H1 (cell line): Measurements from ENCODE around the gene NELL1. TPM values are rescaled to one million over a fixed set of nuclear protein-coding genes. Genes with fewer than 3 reads are reported as not detected.

Experiments used
- CTCF ChIA-PET: fragments of 300-600 bp; sonication (Branson Sonifier 250); formaldehyde crosslinking; loops from one replicate; lab custom pipeline; 2021; ENCODE audit not compliant: partially characterized antibody; lab: Charles Lee
- POLR2A ChIA-PET: fragments of 300-600 bp; sonication (Branson Sonifier 250); formaldehyde crosslinking; loops from one replicate; lab custom pipeline; 2021; ENCODE audit warnings: inconsistent platforms; ENCODE audit not compliant: partially characterized antibody; lab: Charles Lee
- DNase-seq, 2 experiments: peaks; one replicate each; pipeline versions ENCODE4 v3.0.0 to v3.0.0-alpha.2; 2010 to 2022; ENCODE audit warnings: low spot score in 2 of 2, low read depth in 1 of 2, mixed read lengths in 1 of 2
- FAIRE-seq: peaks from 2 replicates; lab custom pipeline; 2011; peaks lifted over from hg19 to GRCh38; lab: Jason Lieb, UNC
- H2AFZ ChIP-seq: 2 replicates; pipeline ENCODE4 v1.8.1; 2012; ENCODE audit warnings: low read length, inconsistent platforms
- H2AK5ac ChIP-seq: 2 replicates; pipeline ENCODE4 v1.6.1; 2013; ENCODE audit warnings: low read depth, low read length
- H2BK120ac ChIP-seq: replicated peaks from 2 replicates; pipeline ENCODE3; 2013; ENCODE audit warnings: low read depth, low read length, inconsistent platforms
- H2BK12ac ChIP-seq: 2 replicates; pipeline ENCODE4 v1.6.1; 2013; ENCODE audit warnings: low read depth, low read length
- H2BK15ac ChIP-seq: 2 replicates; pipeline ENCODE4 v1.6.1; 2013; ENCODE audit warnings: low read length
- H2BK20ac ChIP-seq: 2 replicates; pipeline ENCODE4 v1.6.1; 2013; ENCODE audit warnings: low read length
- H2BK5ac ChIP-seq: 2 replicates; pipeline ENCODE4 v1.6.1; 2013; ENCODE audit warnings: low read depth, low read length
- H3K14ac ChIP-seq: 2 replicates; pipeline ENCODE4 v1.6.1; 2013; ENCODE audit warnings: inconsistent platforms; ENCODE audit not compliant: insufficient read length
- H3K18ac ChIP-seq: 2 replicates; pipeline ENCODE4 v1.6.1; 2013; ENCODE audit warnings: low read length; ENCODE audit errors: extremely low read depth
- H3K23ac ChIP-seq: 2 replicates; pipeline ENCODE4 v1.6.1; 2013; ENCODE audit warnings: inconsistent platforms; ENCODE audit not compliant: insufficient read length
- H3K23me2 ChIP-seq: 2 replicates; pipeline ENCODE4 v1.6.1; 2013; ENCODE audit warnings: low read depth, low read length
- H3K27ac ChIP-seq: 2 replicates; pipeline ENCODE4 v1.6.1; 2011; ENCODE audit warnings: low read depth, low read length, inconsistent platforms
- H3K27me3 ChIP-seq, 4 experiments: replicated peaks in 1 of 4; 1 replicate in 1 of 4; 2 replicates in 3 of 4; pipeline versions ENCODE4 v1.6.1 to v1.8.1; 2011 to 2013; ENCODE audit warnings: low read length in 3 of 4, mild to moderate bottlenecking in 3 of 4, inconsistent platforms in 2 of 4, mixed read lengths in 2 of 4, moderate library complexity in 1 of 4; ENCODE audit not compliant: control insufficient read depth in 3 of 4, insufficient read depth in 3 of 4; ENCODE audit errors: extremely low read depth in 1 of 4
- H3K36me3 ChIP-seq, 4 experiments: 2 replicates each; pipeline versions ENCODE4 v1.6.1 to v1.8.1; 2011 to 2013; ENCODE audit warnings: mild to moderate bottlenecking in 4 of 4, low read length in 3 of 4, moderate library complexity in 2 of 4, control low read depth in 1 of 4, inconsistent platforms in 1 of 4; ENCODE audit not compliant: insufficient read depth in 4 of 4, control insufficient read depth in 2 of 4
- H3K4ac ChIP-seq: replicated peaks from 2 replicates; pipeline ENCODE3; 2013; ENCODE audit warnings: low read length, low read depth, mixed read lengths, inconsistent platforms; ENCODE audit not compliant: insufficient read length
- H3K4me1 ChIP-seq, 4 experiments: replicated peaks in 1 of 4; 1 replicate in 1 of 4; 2 replicates in 3 of 4; pipeline versions ENCODE4 v1.6.1 to v1.8.1; 2011 to 2013; ENCODE audit warnings: low read length in 3 of 4, inconsistent platforms in 2 of 4, mixed read lengths in 1 of 4; ENCODE audit not compliant: insufficient read depth in 4 of 4, control insufficient read depth in 3 of 4
- H3K4me2 ChIP-seq, 2 experiments: 2 replicates each; pipeline versions ENCODE4 v1.6.1 to v1.8.1; 2011 to 2013; ENCODE audit warnings: low read depth in 2 of 2, low read length in 2 of 2, control low read depth in 1 of 2, inconsistent platforms in 1 of 2, mild to moderate bottlenecking in 1 of 2; ENCODE audit not compliant: insufficient read depth in 1 of 2
- H3K4me3 ChIP-seq, 4 experiments: fragments of 200-600, 300-600 bp in 1 of 4; sonication (generic), shearing (Covaris generic), sonication (Bioruptor Twin) in 1 of 4; 2 replicates each; pipeline versions ENCODE4 v1.5.1 to v1.8.1; 2011 to 2016; ENCODE audit warnings: low read length in 4 of 4, low read depth in 3 of 4, control low read depth in 2 of 4, inconsistent platforms in 2 of 4, mild to moderate bottlenecking in 2 of 4, mixed read lengths in 1 of 4, moderate library complexity in 1 of 4; ENCODE audit not compliant: insufficient read depth in 2 of 4; ENCODE audit errors: extremely low read depth in 1 of 4
- H3K56ac ChIP-seq: replicated peaks from 2 replicates; pipeline ENCODE3; 2013; ENCODE audit warnings: low read depth, mild to moderate bottlenecking, mixed read lengths, low read length, inconsistent platforms; ENCODE audit not compliant: insufficient read length
- H3K79me1 ChIP-seq: 2 replicates; pipeline ENCODE4 v1.6.1; 2013; ENCODE audit warnings: low read depth, low read length, control low read depth
- H3K79me2 ChIP-seq, 2 experiments: 2 replicates each; pipeline versions ENCODE4 v1.6.1 to v1.8.1; 2012 to 2013; ENCODE audit warnings: low read length in 2 of 2, mild to moderate bottlenecking in 2 of 2, inconsistent platforms in 1 of 2; ENCODE audit not compliant: insufficient read depth in 2 of 2, control insufficient read depth in 1 of 2
- H3K9ac ChIP-seq, 4 experiments: replicated peaks in 1 of 4; 1 replicate in 1 of 4; 2 replicates in 3 of 4; pipeline versions ENCODE4 v1.6.1 to v1.8.1; 2011 to 2013; ENCODE audit warnings: low read depth in 3 of 4, low read length in 3 of 4, control low read depth in 2 of 4, mild to moderate bottlenecking in 2 of 4, moderate library complexity in 2 of 4, inconsistent platforms in 1 of 4; ENCODE audit errors: extremely low read depth in 1 of 4
- H3K9me3 ChIP-seq, 2 experiments: 2 replicates each; pipeline versions ENCODE4 v1.6.1 to v1.8.1; 2012 to 2013; ENCODE audit warnings: mild to moderate bottlenecking in 2 of 2, moderate library complexity in 2 of 2, control low read depth in 1 of 2, inconsistent platforms in 1 of 2, low read depth in 1 of 2, low read length in 1 of 2, mixed read lengths in 1 of 2; ENCODE audit not compliant: insufficient read depth in 2 of 2
- H4K20me1 ChIP-seq, 2 experiments: replicated peaks in 1 of 2; 2 replicates each; pipeline versions ENCODE3 to v1.8.1; 2011 to 2013; ENCODE audit warnings: inconsistent platforms in 2 of 2, low read length in 2 of 2, mild to moderate bottlenecking in 1 of 2; ENCODE audit not compliant: insufficient read depth in 2 of 2, control insufficient read depth in 1 of 2
- H4K5ac ChIP-seq: 2 replicates; pipeline ENCODE4 v1.6.1; 2013; ENCODE audit warnings: low read length, low read depth, mixed read lengths, inconsistent platforms; ENCODE audit not compliant: insufficient read length
- H4K8ac ChIP-seq: 2 replicates; pipeline ENCODE4 v1.8.0; 2013; ENCODE audit warnings: mild to moderate bottlenecking, moderate library complexity, low read length, inconsistent platforms; ENCODE audit not compliant: insufficient read depth; ENCODE audit errors: extremely low read depth
- H4K91ac ChIP-seq: replicated peaks from 2 replicates; pipeline ENCODE3; 2013; ENCODE audit warnings: low read length, mixed read lengths, inconsistent platforms; ENCODE audit not compliant: insufficient read length
- BACH1 ChIP-seq: IDR thresholded peaks from 2 replicates; pipeline ENCODE4 v1.6.1; 2012; ENCODE audit warnings: low read length, improper control_type of control experiment
- CREB1 ChIP-seq: IDR thresholded peaks from 2 replicates; pipeline ENCODE4 v1.6.1; 2012; ENCODE audit warnings: inconsistent platforms
- EZH2 ChIP-seq: fragments of 200-600 bp; sonication (generic); IDR thresholded peaks from 2 replicates; pipeline ENCODE4 v1.7.1; 2012; ENCODE audit warnings: low read depth, mild to moderate bottlenecking, moderate library complexity, low read length, inconsistent platforms; ENCODE audit not compliant: severe bottlenecking
- FOSL1 ChIP-seq: IDR thresholded peaks from 2 replicates; pipeline ENCODE4 v1.6.1; 2011; ENCODE audit warnings: mild to moderate bottlenecking, low read depth, low read length, moderate library complexity; ENCODE audit not compliant: insufficient read depth
- JUND ChIP-seq: IDR thresholded peaks from 2 replicates; pipeline ENCODE4 v1.6.1; 2011; ENCODE audit warnings: mild to moderate bottlenecking, improper control_type of control experiment, low read length
- KDM4A ChIP-seq: IDR thresholded peaks from one replicate; pipeline ENCODE4 v1.7.1; 2012; ENCODE audit warnings: low read depth, mild to moderate bottlenecking, moderate library complexity, low read length, inconsistent platforms; ENCODE audit not compliant: severe bottlenecking
- MAFK ChIP-seq: IDR thresholded peaks from 2 replicates; pipeline ENCODE4 v1.6.1; 2012; ENCODE audit warnings: low read depth, mild to moderate bottlenecking, improper control_type of control experiment, low read length
- NANOG ChIP-seq: IDR thresholded peaks from 2 replicates; pipeline ENCODE4 v1.6.1; 2011; ENCODE audit warnings: low read length, low read depth, mild to moderate bottlenecking, inconsistent platforms; ENCODE audit not compliant: insufficient read depth, poor library complexity, severe bottlenecking
- POLR2A ChIP-seq, 2 experiments: IDR thresholded peaks; 1 replicate in 1 of 2; 2 replicates in 1 of 2; pipeline ENCODE4 v1.6.1; 2011; ENCODE audit warnings: low read depth in 2 of 2, low read length in 2 of 2, mild to moderate bottlenecking in 2 of 2; ENCODE audit errors: control extremely low read depth in 1 of 2
- RFX5 ChIP-seq: IDR thresholded peaks from 2 replicates; pipeline ENCODE4 v1.6.1; 2011; ENCODE audit warnings: low read depth, low read length, improper control_type of control experiment, borderline replicate concordance
- RNF2 ChIP-seq: fragments of 200-900, 300-1000 bp; sonication (generic); IDR thresholded peaks from 2 replicates; pipeline ENCODE4 v1.7.1; 2016; ENCODE audit warnings: borderline replicate concordance, low read depth, mild to moderate bottlenecking, antibody characterized with exemption, low read length; ENCODE audit not compliant: poor library complexity, severe bottlenecking; ENCODE audit errors: missing control alignments
- SAP30 ChIP-seq: fragments of 300-600 bp; sonication (generic); IDR thresholded peaks from 2 replicates; pipeline ENCODE4 v1.7.1; 2012; ENCODE audit warnings: low read length, moderate library complexity, mild to moderate bottlenecking, inconsistent platforms; ENCODE audit not compliant: insufficient read depth, insufficient replicate concordance
- polyA plus RNA-seq, 7 experiments: library from polyadenylated mRNA; depleted of rRNA in 3 of 7; stranded (reverse) in 5 of 7; unstranded in 2 of 7; fragments of >200 nt in 5 of 7; fragments of 200-250 nt in 2 of 7; gene quantifications; 1 replicate in 5 of 7; 2 replicates in 1 of 7; 4 replicates in 1 of 7; pipeline versions ENCODE4 v1.2.1 to v1.2.3, GENCODE V29; 2011 to 2013; ENCODE audit warnings: missing spikeins in 2 of 7, mixed read lengths in 2 of 7
- total RNA-seq: library from RNA; stranded (reverse); fragmentation: NEBNext Ultra II Directional; extraction: Animal tissue kit (Norgen Biotek cat#: 25700); gene quantifications from 2 replicates; pipeline ENCODE4 v1.2.1, GENCODE V29; 2021

NELL1 gene
- total and polyA plus RNA-seq, 2 of the 8 experiments (the other 6 are each of a cell fraction or from before 2014, with no cell fraction given) = 0.21 TPM; not detected in 1

- no peaks in the 10 kb centered on the region for H3K79me1 ChIP-seq
- no peak overlapping the region for H3K56ac ChIP-seq
- no peak overlapping the region for H2BK12ac ChIP-seq
- H3K27ac ChIP-seq = no peak overlapping the region
- no peaks in the 10 kb centered on the region for H4K20me1 ChIP-seq
- no peak overlapping the region for H2BK15ac ChIP-seq
- H4K8ac ChIP-seq = no peak overlapping the region
- no peaks in the 10 kb centered on the region for H3K9me3 ChIP-seq
- no peak overlapping the region for H3K14ac ChIP-seq
- no peak overlapping the region for H3K4ac ChIP-seq
- FAIRE-seq = no peak
- no peak overlapping the region for H4K91ac ChIP-seq
- no peak overlapping the region for H2BK5ac ChIP-seq
- ChIA-PET POLR2A (no interaction called here), CTCF (interaction anchor here (0.7 to 0.9 kb wide), 3 partner anchors 195 to 643 kb away, joined by 3 read pairs; no protein-coding TSS in a partner anchor)
- H3K23me2 ChIP-seq = no peaks in the 10 kb centered on the region
- no peak overlapping the region for H4K5ac ChIP-seq
- DNase-seq = no peak
- H3K18ac ChIP-seq = no peak overlapping the region
- TF ChIP-seq KDM4A = no peak
- no peak for TF ChIP-seq EZH2
- TF ChIP-seq FOSL1 = no peak
- no peak for TF ChIP-seq MAFK
- TF ChIP-seq NANOG = no peak
- TF ChIP-seq POLR2A (IDR thresholded peaks at IDR 0.05; ENCODE audit: control extremely low read depth in 1 of 2, low read depth in 2 of 2, low read length in 2 of 2) = no peak
- no peak for TF ChIP-seq JUND
- no peak for TF ChIP-seq SAP30
- TF ChIP-seq RFX5 = no peak
- TF ChIP-seq RNF2 = no peak
- TF ChIP-seq CREB1 = no peak
- no peak for TF ChIP-seq BACH1
- H3K36me3 ChIP-seq = no peaks in the 10 kb centered on the region
- H3K27me3 ChIP-seq = no peaks in the 10 kb centered on the region
- H3K9ac ChIP-seq = no peak overlapping the region
- H3K4me2 ChIP-seq = no peak overlapping the region
- no peaks in the 10 kb centered on the region for H3K79me2 ChIP-seq
- H3K4me1 ChIP-seq = no peaks in the 10 kb centered on the region
- no peak overlapping the region for H3K23ac ChIP-seq
- H2AK5ac ChIP-seq = no peak overlapping the region
- H2AFZ ChIP-seq = no peak overlapping the region
- no peak overlapping the region for H2BK20ac ChIP-seq
- no peak overlapping the region for H3K4me3 ChIP-seq
- H2BK120ac ChIP-seq = no peak overlapping the region
These were observed 199.7 kb downstream of the NELL1 start for GRCh38 chr11:20869123-20869522.
